ENCODE measurements around the gene DHRS7B. TPM values are rescaled to one million over a fixed set of nuclear protein-coding genes. Genes with fewer than 3 reads are reported as not detected.
"Not testable (repeated sequence)": the region's sequence is repeated elsewhere in the genome, so short reads cannot be mapped to it uniquely, and the experiment has no call there.

DHRS7B gene
- total RNA-seq, 4 donors from 2014 or later, result 18.8 to 32.4 (median 22.3) TPM

- Histone ChIP-seq H3K4me1 (no peaks in the 10 kb centered on the region), H3K36me3 (peaks cover 0 to 31% (median 0%) of the 10 kb centered on the region in 3 donors), H3K27me3 (no peaks in the 10 kb centered on the region), H3K27ac (no peak overlapping the region), H3K4me3 (no peak overlapping the region), H3K9me3 (no peaks in the 10 kb centered on the region)
- DNase-seq, result no peak
- TF ChIP-seq POLR2A (IDR thresholded peaks at IDR 0.05), result no peak
- intact Hi-C loops (cut with DNase I), result no loop called here
- 94 to 95% methylated on average over 4 to 5 of the region's 6 CpGs for WGBS, 2 donors
Measured at GRCh38 chr17:21223086-21223485, 96.3 kb downstream of the DHRS7B start.

GRCh38 chr17:21227277-21227676 lies 100.5 kb downstream of the DHRS7B start:
- H3K4me1 ChIP-seq; H3K27ac ChIP-seq; H3K27me3 ChIP-seq; intact Hi-C loops (cut with DNase I); H3K4me3 ChIP-seq; DNase-seq; H3K9me3 ChIP-seq: not testable (repeated sequence)
- WGBS, 2 donors, result 59 to 85% methylated on average over 7 to 9 of the region's 11 CpGs
- peaks cover 0 to 11% (median 0%) of the 10 kb centered on the region in 3 donors for H3K36me3 ChIP-seq

- no peak for DNase-seq
- H3K4me3 ChIP-seq, result no peak overlapping the region
- intact Hi-C loops (cut with DNase I), result no loop called here
- TF ChIP-seq POLR2A (IDR thresholded peaks at IDR 0.05) (no peak), CTCF (IDR thresholded peaks at IDR 0.05) (no peak)
- no peaks in the 10 kb centered on the region for H3K9me3 ChIP-seq
- H3K27me3 ChIP-seq, result no peaks in the 10 kb centered on the region
- no peaks in the 10 kb centered on the region for H3K4me1 ChIP-seq
- WGBS, 2 donors, result 44% methylated on average over 3 of the region's 4 CpGs; no CpG with 5 or more reads in 1 of the 2 donors
- H3K27ac ChIP-seq, result no peak overlapping the region
- H3K36me3 ChIP-seq, result peaks cover 0 to 3% (median 0%) of the 10 kb centered on the region in 3 donors
Measured at GRCh38 chr17:21228111-21228510, 101.3 kb downstream of the DHRS7B start.

GRCh38 chr17:21228845-21229244 lies 102.1 kb downstream of the DHRS7B start:
- no peaks in the 10 kb centered on the region for H3K9me3 ChIP-seq
- WGBS, 2 donors, result 76 to 79% methylated on average over 2 of the region's 2 CpGs
- no peaks in the 10 kb centered on the region for H3K27me3 ChIP-seq
- H3K4me3 ChIP-seq, result no peak overlapping the region
- no peaks in the 10 kb centered on the region for H3K36me3 ChIP-seq
- H3K27ac ChIP-seq, result no peak overlapping the region
- no peak for TF ChIP-seq POLR2A (IDR thresholded peaks at IDR 0.05)
- TF ChIP-seq CTCF (IDR thresholded peaks at IDR 0.05), result no peak
- no peak for DNase-seq
- H3K4me1 ChIP-seq, result no peaks in the 10 kb centered on the region
- intact Hi-C loops (cut with DNase I), result no loop called here

GRCh38 chr17:21231533-21231932 lies 104.8 kb downstream of the DHRS7B start:
- no peaks in the 10 kb centered on the region for H3K9me3 ChIP-seq
- no peaks in the 10 kb centered on the region for H3K4me1 ChIP-seq
- 60% methylated on average over 2 of the region's 6 CpGs; no CpG with 5 or more reads in 1 of the 2 donors for WGBS, 2 donors
- no peak for DNase-seq
- no peak overlapping the region for H3K4me3 ChIP-seq
- intact Hi-C loops (cut with DNase I), result no loop called here
- no peaks in the 10 kb centered on the region for H3K36me3 ChIP-seq
- H3K27me3 ChIP-seq, result no peaks in the 10 kb centered on the region
- no peak for TF ChIP-seq CTCF (IDR thresholded peaks at IDR 0.05)
- no peak for TF ChIP-seq POLR2A (IDR thresholded peaks at IDR 0.05)
- no peak overlapping the region for H3K27ac ChIP-seq

- Histone ChIP-seq H3K27me3 (no peaks in the 10 kb centered on the region), H3K4me1 (no peaks in the 10 kb centered on the region), H3K36me3 (no peaks in the 10 kb centered on the region), H3K4me3 (no peak overlapping the region), H3K27ac (no peak overlapping the region), H3K9me3 (no peaks in the 10 kb centered on the region)
- 86 to 88% methylated on average over 4 of the region's 4 CpGs for WGBS, 2 donors
- DNase-seq, result no peak
- intact Hi-C loops (cut with DNase I), result no loop called here
- no peak for TF ChIP-seq CTCF (IDR thresholded peaks at IDR 0.05)
- no peak for TF ChIP-seq POLR2A (IDR thresholded peaks at IDR 0.05)
Measured at GRCh38 chr17:21232033-21232749, 105.4 kb downstream of the DHRS7B start.

Data from esophagus squamous epithelium (tissue), 5 donors.